SK-N-MC (cell line): ENCODE data around the gene BRD3OS.

ENCODE experiments used
- EZH2 ChIP-seq: fragments of 200-600 bp; sonication (generic); IDR thresholded peaks from one replicate; pipeline ENCODE4 v1.6.1; 2017; ENCODE audit warnings: antibody characterized with exemption
- FOXP2 ChIP-seq: optimal IDR thresholded peaks from 2 replicates; pipeline ENCODE3; 2011; ENCODE audit warnings: mild to moderate bottlenecking, moderate library complexity; ENCODE audit not compliant: insufficient read depth; ENCODE audit errors: extremely low read length, control extremely low read depth
- POLR2AphosphoS5 ChIP-seq: IDR thresholded peaks from 2 replicates; pipeline ENCODE4 v1.6.1; 2012; ENCODE audit warnings: mild to moderate bottlenecking, low read depth, low read length, borderline replicate concordance

DNA sequence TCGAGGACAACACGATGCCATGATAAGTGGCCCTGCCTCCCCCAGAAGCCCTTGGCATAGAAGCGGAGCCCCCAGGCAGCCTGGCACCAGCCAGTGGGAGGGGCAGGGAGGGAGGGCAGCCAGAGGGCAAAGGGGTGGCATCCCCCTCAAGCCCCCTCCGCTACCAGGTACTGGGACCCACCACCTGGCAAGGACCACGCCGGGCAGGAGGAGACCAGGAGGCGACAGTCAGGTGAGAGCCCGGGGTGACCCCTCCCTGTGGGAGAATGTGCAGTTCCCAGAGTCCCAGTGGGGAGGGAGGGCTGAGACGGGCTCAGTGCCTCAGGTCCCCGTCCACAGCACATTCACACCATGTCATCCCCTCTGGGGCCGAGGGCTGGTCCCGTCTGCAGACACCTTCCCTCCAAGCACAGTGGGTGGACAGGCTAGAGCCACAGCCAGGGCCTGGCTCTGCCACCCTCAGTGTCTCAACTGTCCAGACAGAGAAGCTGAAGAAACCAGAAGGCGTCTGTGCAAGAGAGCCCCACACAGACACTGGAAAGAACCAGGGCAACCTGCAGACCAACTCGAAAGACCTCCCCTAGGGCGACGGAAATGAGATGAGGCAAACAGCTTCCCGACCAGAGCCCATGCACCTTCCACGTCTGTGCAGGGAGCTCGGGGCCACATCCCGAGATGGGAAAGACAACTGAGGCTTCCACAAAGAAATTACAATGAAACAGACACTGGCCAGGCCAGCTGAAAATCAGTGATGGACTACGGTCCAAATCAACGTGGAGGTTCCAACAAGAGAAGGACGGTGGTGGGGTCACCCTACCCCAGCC, 31.4 kb downstream of the BRD3OS start:
- TF ChIP-seq POLR2AphosphoS5 (no peak), EZH2 (no peak), FOXP2 (no peak)
